ENCODE results near the gene DOCK2.

The DOCK2 gene

DNA sequence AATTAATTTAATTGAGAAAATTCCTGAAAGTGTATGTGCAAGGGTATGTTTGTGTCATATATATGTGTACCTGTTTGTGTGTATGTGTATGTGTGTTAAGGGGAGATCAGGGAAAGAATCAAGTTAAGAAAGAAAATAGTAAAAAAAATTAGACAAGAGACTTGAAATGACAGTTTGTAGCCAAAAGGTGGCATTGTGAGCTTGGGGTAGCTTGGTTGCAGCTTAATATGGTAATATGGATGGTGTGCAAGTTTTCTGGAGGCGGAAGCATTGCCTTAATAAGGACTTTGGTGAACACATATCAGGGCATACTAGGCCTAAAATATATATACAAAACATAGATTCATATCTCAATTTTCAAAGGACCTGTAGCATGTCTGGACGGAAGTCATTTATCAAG is 213.3 kb downstream of the DOCK2 start:
- in situ Hi-C loops (cut with MboI; ENCODE audit: low sequenced_read_pairs) = no loop called here

DNA sequence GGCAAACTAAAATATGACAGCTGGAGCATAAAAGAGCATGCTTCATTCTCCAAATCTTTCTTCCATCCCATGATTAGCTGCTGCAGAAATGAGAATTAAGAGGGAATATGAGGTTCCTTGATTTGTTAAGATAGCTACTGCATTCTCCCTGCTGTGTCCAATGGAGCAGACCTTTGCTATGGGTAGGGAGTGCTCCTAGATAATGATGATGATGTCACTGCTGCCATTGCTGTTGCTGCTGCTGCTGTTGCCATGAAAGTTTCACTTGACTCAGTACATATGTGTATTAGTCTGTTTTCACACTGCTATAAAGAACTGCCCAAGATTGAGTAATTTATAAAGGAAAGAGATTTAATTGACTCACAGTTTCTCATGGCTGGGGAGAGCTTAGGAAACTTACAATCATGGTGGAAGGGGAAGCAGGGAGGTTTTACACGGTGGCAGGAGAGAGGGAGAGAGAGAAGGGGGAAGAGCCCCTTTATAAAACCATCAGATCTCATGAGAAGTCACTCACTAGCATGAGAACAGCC is 214.3 kb downstream of the DOCK2 start:
- in situ Hi-C loops (cut with MboI; ENCODE audit: low sequenced_read_pairs) = no loop called here

- in situ Hi-C loops (cut with MboI; ENCODE audit: low sequenced_read_pairs) = no loop called here
Measured at GRCh38 chr5:169856571-169856970, 219.5 kb downstream of the DOCK2 start.

DNA sequence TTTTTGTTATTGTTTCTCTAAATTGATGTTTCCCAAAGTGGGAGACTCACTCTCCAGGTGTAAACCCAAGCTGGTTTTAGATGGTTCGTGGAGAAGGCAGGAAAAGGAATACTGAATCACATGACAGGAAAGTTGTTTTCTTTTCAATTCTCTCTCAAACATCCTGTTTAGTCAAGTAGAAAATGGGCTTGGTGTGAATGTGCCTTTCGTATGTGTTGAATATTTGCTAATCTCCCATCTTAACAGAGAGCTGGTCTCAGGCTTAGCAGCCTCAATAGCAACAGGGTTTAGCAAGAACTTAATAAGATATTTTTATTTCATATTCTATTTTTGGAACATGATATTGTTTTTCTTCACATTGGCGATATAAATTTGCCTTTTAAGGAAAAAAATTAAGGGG is 223.5 kb downstream of the DOCK2 start:
- in situ Hi-C loops (cut with MboI; ENCODE audit: low sequenced_read_pairs) = no loop called here

DNA sequence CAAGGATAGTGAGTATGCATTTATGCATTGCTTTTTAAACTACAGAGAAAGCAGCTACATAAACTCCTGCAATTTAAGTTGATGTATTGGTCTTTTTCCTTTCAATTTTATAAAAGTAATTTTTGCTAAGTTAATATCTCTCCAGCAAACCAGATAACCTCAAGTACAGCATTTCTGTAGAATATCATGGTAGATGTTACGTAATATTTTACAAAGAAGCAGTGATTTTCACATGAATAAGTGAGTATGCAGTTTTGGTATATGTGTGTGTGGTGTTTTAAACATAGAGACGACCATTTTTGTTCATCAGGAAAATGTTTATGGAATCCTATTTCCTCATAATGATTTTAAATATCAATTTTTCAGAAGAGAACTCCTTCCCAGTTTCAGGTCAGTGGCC is 224.4 kb downstream of the DOCK2 start:
- in situ Hi-C loops (cut with MboI; ENCODE audit: low sequenced_read_pairs) = no loop called here

DNA sequence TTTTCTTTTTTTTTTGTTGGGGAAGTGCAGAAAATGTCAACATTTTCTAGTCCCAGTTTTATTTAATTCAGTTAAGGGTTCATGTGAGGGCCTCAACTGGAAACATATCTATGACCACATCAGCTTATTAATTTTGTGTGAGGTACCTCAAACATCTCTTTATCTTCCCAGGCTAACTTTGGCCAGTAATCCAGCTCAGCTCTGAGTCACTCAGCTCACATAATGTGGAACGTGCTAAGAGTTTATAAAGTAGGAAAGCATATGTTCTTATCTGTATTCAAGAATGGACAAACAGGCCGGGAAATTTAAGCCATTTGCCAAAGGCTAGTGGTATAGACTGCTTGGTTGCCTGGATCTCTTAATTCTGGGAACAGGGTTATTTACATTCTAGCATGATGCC is 224.9 kb downstream of the DOCK2 start:
- in situ Hi-C loops (cut with MboI; ENCODE audit: low sequenced_read_pairs) = no loop called here

DNA sequence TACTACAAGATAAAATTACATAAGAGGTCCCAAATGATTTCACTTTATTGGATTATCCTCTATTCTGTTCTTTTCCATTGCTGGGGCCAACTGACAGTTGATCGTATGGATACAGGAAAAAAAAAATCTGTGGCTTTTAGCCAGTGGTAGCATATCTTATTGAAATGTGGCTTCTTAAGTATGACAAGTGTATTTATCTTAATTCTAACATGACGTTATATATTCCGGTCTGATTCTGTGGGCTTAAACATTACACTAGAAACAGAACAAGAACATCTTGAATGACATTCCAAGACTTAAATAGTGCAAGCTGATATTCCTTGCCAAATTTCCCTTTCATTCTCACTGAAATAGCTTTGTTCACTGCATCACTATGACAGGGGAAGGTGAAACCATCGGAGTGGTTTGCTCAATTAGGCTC is 225.3 kb downstream of the DOCK2 start:
- in situ Hi-C loops (cut with MboI; ENCODE audit: low sequenced_read_pairs) = no loop called here

GRCh38 chr5:169864483-169864882 is 227.4 kb downstream of the DOCK2 start:
- in situ Hi-C loops (cut with MboI; ENCODE audit: low sequenced_read_pairs) = no loop called here

GRCh38 chr5:169867347-169867746 is 230.3 kb downstream of the DOCK2 start:
- in situ Hi-C loops (cut with MboI; ENCODE audit: low sequenced_read_pairs) = no loop called here

- in situ Hi-C loops (cut with MboI; ENCODE audit: low sequenced_read_pairs) = no loop called here
Measured at GRCh38 chr5:169869066-169869465, 232.0 kb downstream of the DOCK2 start.

DNA sequence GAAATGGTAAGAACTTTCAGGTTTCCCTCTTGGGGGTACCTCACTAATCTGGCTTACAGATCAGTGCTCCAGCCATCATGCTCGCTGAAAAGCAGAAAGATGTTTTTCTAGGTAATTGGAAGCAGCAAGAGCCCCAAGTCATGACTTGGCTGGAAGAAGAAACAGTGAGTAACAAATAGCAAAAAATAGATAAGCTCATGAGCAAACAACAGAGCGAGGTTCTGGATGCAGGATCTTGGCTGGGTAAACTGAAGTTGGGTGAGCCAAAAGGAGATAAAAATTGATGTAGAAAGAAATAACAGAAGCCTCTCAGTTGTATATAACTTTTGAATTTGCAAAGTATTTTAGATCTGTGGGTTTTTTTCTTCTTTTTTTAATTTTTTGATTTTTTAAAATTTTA is 233.1 kb downstream of the DOCK2 start:
- in situ Hi-C loops (cut with MboI; ENCODE audit: low sequenced_read_pairs) = no loop called here

DNA sequence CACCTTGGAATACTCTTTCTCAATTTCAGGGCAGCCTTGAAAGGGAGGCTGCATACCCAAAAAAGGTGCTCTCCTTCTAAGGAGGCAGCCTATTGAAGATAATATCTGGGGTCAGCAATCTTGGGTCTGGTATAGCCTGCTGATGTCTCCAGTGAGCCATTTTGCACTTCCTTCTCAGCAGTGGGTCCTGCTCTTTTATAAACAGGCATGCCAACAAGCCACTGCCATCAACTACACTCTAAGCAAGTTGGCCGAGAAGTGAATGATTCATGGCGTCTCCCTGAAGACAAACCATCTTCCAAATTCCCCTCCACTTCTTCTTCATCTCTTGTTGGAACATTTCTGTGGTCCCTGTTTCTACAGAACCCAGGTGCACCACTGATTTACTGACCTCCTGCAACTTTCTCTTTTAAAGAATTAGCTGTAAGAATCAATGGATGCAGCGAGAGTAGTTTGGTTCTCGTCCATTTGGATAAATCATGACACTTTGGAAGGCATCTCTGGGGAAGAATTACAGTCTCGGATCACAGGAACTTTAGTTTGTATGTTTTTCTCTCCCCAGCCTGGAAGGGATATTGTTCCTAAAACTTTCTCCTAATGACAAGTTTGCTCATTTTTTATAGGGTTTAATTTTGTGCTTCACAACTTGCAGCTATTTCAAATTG is 234.9 kb downstream of the DOCK2 start:
- in situ Hi-C loops (cut with MboI; ENCODE audit: low sequenced_read_pairs) = no loop called here

DNA sequence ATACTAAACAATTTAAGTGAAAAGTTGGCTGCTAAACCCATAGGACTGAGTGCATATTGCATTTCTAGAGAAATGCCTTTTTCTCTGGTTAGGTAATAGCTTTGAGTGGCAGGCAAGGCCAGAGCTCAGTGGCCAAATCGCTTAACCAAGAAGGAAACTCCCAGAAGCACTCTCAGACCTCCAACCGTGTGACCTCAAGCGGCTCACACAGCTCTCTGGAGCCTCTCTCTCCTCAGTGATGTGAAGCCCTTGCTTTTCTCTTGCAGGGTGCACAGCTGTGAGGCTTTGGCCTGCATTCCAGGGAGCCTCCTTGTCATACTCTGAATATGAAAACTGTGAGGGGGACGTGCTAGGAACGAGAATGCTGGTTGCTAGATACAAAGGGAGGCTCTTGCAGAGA is 236.6 kb downstream of the DOCK2 start:
- in situ Hi-C loops (cut with MboI; ENCODE audit: low sequenced_read_pairs) = no loop called here

DNA sequence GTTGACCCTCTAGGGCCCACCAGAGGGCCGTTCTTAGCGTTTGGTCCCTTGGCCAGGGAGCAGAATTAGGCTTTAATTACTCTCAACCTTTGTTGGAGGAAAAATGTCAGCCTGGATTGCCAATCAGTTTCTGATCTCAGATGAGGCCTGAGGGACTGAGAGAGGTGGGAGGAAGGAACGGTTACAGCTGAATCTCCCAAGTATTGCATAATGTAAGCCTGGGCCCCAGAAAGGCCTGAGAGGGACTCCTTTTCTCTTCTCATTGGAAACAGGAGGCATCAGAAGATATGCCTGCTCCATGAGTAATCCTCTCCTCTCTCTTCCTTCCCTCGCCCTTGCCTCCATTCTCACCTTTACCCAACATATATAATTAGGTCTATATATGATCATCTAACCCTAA is 237.5 kb downstream of the DOCK2 start:
- in situ Hi-C loops (cut with MboI; ENCODE audit: low sequenced_read_pairs) = no loop called here

DNA sequence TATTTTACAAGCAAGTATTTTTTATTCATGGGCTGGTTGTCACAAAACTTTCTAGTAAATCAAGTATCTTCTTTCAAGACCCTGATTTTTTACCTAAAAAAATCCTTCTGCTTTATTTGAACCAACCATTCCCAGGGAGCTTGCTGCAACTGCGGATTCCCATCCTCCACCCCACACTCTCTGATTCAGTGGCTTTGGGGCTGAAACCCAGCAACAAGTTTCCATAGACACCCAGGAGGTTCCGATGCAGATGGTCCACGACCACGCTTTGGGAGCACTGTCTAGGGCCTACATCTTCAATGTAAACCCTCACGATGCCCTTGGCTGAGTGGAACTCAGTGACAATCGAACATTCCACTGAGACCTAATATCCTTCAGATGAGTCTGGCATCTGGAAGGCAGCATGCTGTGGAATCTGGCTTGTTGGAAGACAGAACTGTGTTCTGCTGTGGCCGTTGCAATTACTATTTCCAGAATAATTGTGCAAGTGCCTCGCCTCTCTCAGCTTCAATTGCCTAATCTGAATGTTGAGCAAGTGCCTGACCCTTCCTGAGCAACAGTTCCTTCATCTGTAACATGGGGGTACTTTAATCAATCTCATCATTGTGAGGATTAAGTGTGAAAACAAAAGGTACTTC is 238.1 kb downstream of the DOCK2 start:
- in situ Hi-C loops (cut with MboI; ENCODE audit: low sequenced_read_pairs) = no loop called here

DNA sequence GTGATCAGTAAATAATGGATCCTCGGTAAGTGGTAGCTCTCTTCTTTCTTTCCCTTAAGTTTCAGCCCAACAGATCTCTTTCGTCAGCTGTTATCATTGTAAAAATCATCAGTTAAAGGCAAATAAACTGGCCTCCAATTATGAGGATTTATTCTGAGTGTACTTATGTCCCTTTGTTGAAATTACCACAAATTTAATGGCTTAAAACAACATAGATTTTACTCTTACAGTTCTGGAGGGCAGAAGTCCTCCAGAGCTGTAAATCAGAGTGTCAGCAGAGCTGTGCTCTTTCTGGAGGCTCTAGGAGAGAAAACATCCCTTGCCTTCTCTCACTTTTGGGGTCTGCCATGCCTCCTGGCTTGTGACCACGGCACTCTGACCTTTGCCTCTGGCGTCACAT is 238.7 kb downstream of the DOCK2 start:
- in situ Hi-C loops (cut with MboI; ENCODE audit: low sequenced_read_pairs) = no loop called here

- in situ Hi-C loops (cut with MboI; ENCODE audit: low sequenced_read_pairs) = no loop called here
Measured at GRCh38 chr5:169876386-169876785, 239.3 kb downstream of the DOCK2 start.

DNA sequence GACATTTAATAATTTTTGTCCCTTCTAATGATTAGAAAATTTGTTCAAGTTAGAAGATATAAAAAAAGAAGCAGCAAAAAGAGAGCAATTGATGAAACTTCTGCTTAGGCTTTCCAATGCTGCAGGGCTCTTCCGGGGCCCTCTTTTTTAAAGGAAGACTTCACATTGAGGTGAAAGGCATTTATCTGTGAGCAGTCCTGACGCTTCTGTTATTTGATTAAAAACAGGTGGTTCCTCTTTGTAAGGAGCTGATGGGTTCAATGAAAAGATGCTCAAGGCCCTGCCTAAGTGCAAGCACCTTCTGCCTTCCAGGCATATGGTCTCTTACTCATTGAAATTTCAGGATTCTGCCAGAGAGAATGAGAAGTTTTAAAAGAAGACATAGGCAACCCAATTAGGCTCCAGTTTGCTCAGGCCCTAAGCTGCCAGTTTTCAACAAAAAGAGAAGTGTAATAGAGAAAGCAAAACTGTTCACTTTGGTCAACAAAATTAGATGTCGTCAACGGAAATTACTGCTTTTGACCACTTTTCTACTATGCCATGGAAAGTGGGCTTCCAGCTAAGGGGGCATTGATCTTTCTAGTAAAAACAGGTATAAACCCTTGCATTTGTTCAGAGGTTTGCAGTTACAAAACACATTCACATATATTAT is 243.1 kb downstream of the DOCK2 start:
- in situ Hi-C loops (cut with MboI; ENCODE audit: low sequenced_read_pairs) = no loop called here

- in situ Hi-C loops (cut with MboI; ENCODE audit: low sequenced_read_pairs) = no loop called here
Measured at GRCh38 chr5:169880785-169881184, 243.7 kb downstream of the DOCK2 start.

DNA sequence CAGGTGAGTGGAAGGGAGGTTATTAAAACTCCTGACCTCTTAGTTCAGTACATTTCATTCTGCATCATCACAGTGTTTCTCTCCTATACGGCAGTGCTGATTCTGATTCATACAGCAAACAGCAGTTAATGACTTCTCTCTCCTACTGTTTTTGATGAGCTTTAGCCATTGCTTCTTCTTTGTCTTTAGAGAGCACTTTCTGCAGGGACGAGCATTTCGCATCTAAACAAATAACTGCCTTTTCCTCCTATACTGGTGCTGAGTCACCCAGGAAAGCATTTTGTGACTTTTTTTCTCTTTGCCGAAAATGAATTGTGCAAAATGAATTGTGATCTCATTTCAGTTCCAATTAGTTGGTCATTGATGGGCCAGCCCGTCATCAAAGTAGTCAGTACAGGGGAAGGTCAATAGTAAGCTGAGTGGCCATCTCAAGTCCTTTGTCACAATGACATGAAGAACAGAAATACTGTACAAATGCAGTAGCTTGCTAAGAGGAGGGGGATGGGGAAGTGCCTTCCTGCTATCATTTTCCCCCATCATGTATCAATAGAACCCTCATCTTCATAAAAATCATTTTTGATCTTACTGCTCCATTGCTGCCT is 244.7 kb downstream of the DOCK2 start:
- in situ Hi-C loops (cut with MboI; ENCODE audit: low sequenced_read_pairs) = no loop called here

DNA sequence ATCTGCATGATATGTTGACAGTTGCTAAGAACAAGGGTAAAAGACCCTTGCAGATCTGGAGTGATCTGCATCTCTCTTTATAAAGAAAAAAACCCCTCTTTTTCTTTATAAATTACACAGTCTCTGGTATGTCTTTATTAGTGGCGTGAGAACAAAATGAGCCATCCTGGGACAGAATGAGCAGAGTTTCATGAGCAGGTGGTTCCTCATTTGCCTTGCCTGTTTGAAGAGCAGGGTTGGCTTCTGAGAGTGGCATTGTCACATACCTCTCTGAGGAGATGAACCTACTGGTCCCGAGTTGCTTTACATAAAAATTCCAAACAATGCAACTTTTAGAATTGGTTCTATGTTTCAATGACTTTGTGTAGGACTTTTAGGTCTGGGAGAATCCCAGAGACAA is 249.0 kb downstream of the DOCK2 start:
- in situ Hi-C loops (cut with MboI; ENCODE audit: low sequenced_read_pairs) = no loop called here

DNA sequence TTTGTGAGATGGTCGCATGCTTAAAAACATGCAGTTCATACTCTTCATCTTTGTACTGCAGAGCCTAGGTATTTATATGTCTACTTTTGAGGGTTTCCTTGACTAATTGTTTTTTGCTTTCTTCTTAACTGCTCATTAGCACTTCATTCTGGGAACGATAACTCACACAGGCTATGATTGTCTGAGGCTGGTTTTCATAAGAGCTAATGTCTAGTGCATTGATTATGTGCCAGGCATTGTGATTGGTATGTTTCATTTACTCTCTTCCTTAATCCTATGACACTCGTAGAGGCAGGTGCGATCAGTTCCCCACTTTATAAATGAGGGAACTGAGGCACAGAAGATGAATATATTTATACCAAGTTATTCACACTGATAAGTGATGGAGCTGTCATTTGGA is 249.6 kb downstream of the DOCK2 start:
- in situ Hi-C loops (cut with MboI; ENCODE audit: low sequenced_read_pairs) = no loop called here
